ENCODE results near the gene ERG. TPM values are rescaled to one million over a fixed set of nuclear protein-coding genes. Genes with fewer than 3 reads are reported as not detected.

The ERG gene
- total and polyA plus RNA-seq, 12 donors = 9.5 to 30.5 (median 16.0) TPM

GRCh38 chr21:38527737-38528136, 29.5 kb upstream of the ERG start:
- no peak for TF ChIP-seq CTCF (IDR thresholded peaks at IDR 0.05)
- WGBS, 2 donors = 92% methylated on average over 8 of the region's 8 CpGs
- no peaks in the 10 kb centered on the region for H3K4me1 ChIP-seq
- intact Hi-C loops (cut with DNase I) = no loop called here
- no peaks in the 10 kb centered on the region for H3K9me3 ChIP-seq
- DNase-seq (no peak), ATAC-seq (no peak)
- peaks cover 0 to 7% (median 0%) of the 10 kb centered on the region in 7 donors for H3K27me3 ChIP-seq
- H3K36me3 ChIP-seq = no peaks in the 10 kb centered on the region
- no peak overlapping the region for H3K27ac ChIP-seq
- no peak overlapping the region for H3K4me3 ChIP-seq

- Histone ChIP-seq H3K4me3 (no peak overlapping the region), H3K27me3 (peaks cover 0 to 7% (median 0%) of the 10 kb centered on the region in 7 donors), H3K27ac (no peak overlapping the region), H3K4me1 (no peaks in the 10 kb centered on the region), H3K9me3 (no peaks in the 10 kb centered on the region), H3K36me3 (no peaks in the 10 kb centered on the region)
- no peak for TF ChIP-seq CTCF (IDR thresholded peaks at IDR 0.05)
- intact Hi-C loops (cut with DNase I) = no loop called here
- ATAC-seq (no peak), DNase-seq (no peak)
- 82 to 87% methylated on average over 9 of the region's 9 CpGs for WGBS, 2 donors
Observed at GRCh38 chr21:38525454-38525853, 27.2 kb upstream of the ERG start.

GRCh38 chr21:38524168-38525153, 26.2 kb upstream of the ERG start:
- no peak overlapping the region for H3K27ac ChIP-seq
- ATAC-seq = no peak
- no peaks in the 10 kb centered on the region for H3K4me1 ChIP-seq
- no peak overlapping the region for H3K4me3 ChIP-seq
- H3K9me3 ChIP-seq = no peaks in the 10 kb centered on the region
- 87 to 89% methylated on average over 4 of the region's 4 CpGs for whole genome bisulfite sequencing, 2 donors
- peaks cover 0 to 7% (median 0%) of the 10 kb centered on the region in 7 donors for H3K27me3 ChIP-seq
- H3K36me3 ChIP-seq = no peaks in the 10 kb centered on the region
- no peak for TF ChIP-seq CTCF (IDR thresholded peaks at IDR 0.05)
- intact Hi-C loops (cut with DNase I) = no loop called here
- no peak for DNase-seq

GRCh38 chr21:38520511-38520910, 22.2 kb upstream of the ERG start:
- no peak for TF ChIP-seq CTCF (IDR thresholded peaks at IDR 0.05)
- DNase-seq = no peak
- no peaks in the 10 kb centered on the region for H3K4me1 ChIP-seq
- no peak for ATAC-seq
- no peak overlapping the region for H3K4me3 ChIP-seq
- H3K36me3 ChIP-seq = no peaks in the 10 kb centered on the region
- peaks cover 0 to 7% (median 0%) of the 10 kb centered on the region in 7 donors for H3K27me3 ChIP-seq
- H3K27ac ChIP-seq = no peak overlapping the region
- H3K9me3 ChIP-seq = peaks cover 0 to 16% (median 4%) of the 10 kb centered on the region in 11 donors
- intact Hi-C loops (cut with DNase I) = no loop called here
- WGBS, 2 donors = 88 to 89% methylated on average over 9 of the region's 9 CpGs

All from heart right ventricle (tissue), 16 donors.